CD4-positive, alpha-beta T cell (primary cell): ENCODE results near the gene PRKAR1B. TPM values are rescaled to one million over a fixed set of nuclear protein-coding genes. Genes with fewer than 3 reads are reported as not detected.

Source experiments
- ATAC-seq: fragments of 200-7000 bp; cut with Tn5 transposase; one replicate; pipeline ENCODE4 v1.10.0; 2022; ENCODE audit warnings: mild to moderate bottlenecking; ENCODE audit not compliant: poor library complexity
- CTCF ChIA-PET: fragments of 350-600 bp; sonication (Branson Sonifier 250); formaldehyde crosslinking; loops from one replicate; lab custom pipeline; 2021; ENCODE audit warnings: antibody characterized with exemption, inconsistent platforms; lab: Charles Lee
- POLR2A ChIA-PET: fragments of 350-600 bp; sonication (Branson Sonifier 250); formaldehyde crosslinking; loops from one replicate; lab custom pipeline; 2021; ENCODE audit warnings: antibody characterized with exemption, inconsistent platforms; lab: Charles Lee
- DNase-seq, 14 experiments: peaks; one replicate each; pipeline ENCODE4 v3.0.0-alpha.2; 2013 to 2020; ENCODE audit warnings: mixed read lengths in 2 of 14
- H3K27ac ChIP-seq, 2 donors: one replicate each; pipeline versions ENCODE4 v1.5.1 to v1.7.0; 2013; ENCODE audit warnings: low read length in 2 of 2, low read depth in 1 of 2, mild to moderate bottlenecking in 1 of 2
- H3K27me3 ChIP-seq, 2 experiments: 1 replicate in 1 of 2; 2 replicates in 1 of 2; pipeline versions ENCODE4 v1.6.1 to v1.7.0; 2013; ENCODE audit warnings: low read length in 2 of 2, control low read depth in 1 of 2, mild to moderate bottlenecking in 1 of 2, moderate library complexity in 1 of 2; ENCODE audit not compliant: insufficient read depth in 2 of 2, control insufficient read depth in 1 of 2
- H3K36me3 ChIP-seq: one replicate; pipeline ENCODE4 v1.6.1; 2013; ENCODE audit warnings: low read length, control low read depth; ENCODE audit not compliant: insufficient read depth
- H3K4me1 ChIP-seq: one replicate; pipeline ENCODE4 v1.6.1; 2013; ENCODE audit warnings: low read length, control low read depth; ENCODE audit not compliant: insufficient read depth
- H3K4me3 ChIP-seq: one replicate; pipeline ENCODE4 v1.5.1; 2013; ENCODE audit warnings: mild to moderate bottlenecking, low read length, moderate library complexity
- H3K9me3 ChIP-seq, 2 experiments: 1 replicate in 1 of 2; 2 replicates in 1 of 2; pipeline versions ENCODE4 v1.6.1 to v1.7.0; 2013; ENCODE audit warnings: low read length in 2 of 2, mild to moderate bottlenecking in 2 of 2, control low read depth in 1 of 2, moderate library complexity in 1 of 2; ENCODE audit not compliant: control insufficient read depth in 1 of 2, insufficient read depth in 1 of 2
- H3K27ac Mint-ChIP-seq: one replicate; pipeline ENCODE4 v1.8.0; 2020; ENCODE audit warnings: mixed read lengths
- H3K27me3 Mint-ChIP-seq: one replicate; pipeline ENCODE4 v1.8.0; 2021; ENCODE audit warnings: mixed read lengths
- H3K36me3 Mint-ChIP-seq: one replicate; pipeline ENCODE4 v1.8.0; 2021; ENCODE audit warnings: low read depth, mixed read lengths
- H3K4me1 Mint-ChIP-seq: one replicate; pipeline ENCODE4 v1.8.0; 2021; ENCODE audit warnings: low read depth, mixed read lengths
- H3K4me3 Mint-ChIP-seq: one replicate; pipeline ENCODE4 v1.8.0; 2020; ENCODE audit warnings: mild to moderate bottlenecking, mixed read lengths
- H3K9me3 Mint-ChIP-seq: one replicate; pipeline ENCODE4 v1.8.0; 2020; ENCODE audit warnings: mixed read lengths
- CTCF ChIP-seq: fragments of 200-600 bp; IDR thresholded peaks from one replicate; pipeline ENCODE4 v1.8.0; 2022; ENCODE audit warnings: antibody characterized with exemption, mild to moderate bottlenecking
- intact Hi-C, 2 experiments: fragments of 100-400 bp; cut with DNase I in 1 of 2; cut with micrococcal nuclease in 1 of 2; formaldehyde crosslinking; loops; one replicate each; pipeline versions ENCODE4 v1.15.1 to v1.9.0; 2023 to 2025; cut with DNase I, micrococcal nuclease
- total RNA-seq, 174 experiments: library from RNA in 2 of 174; stranded (reverse) in 2 of 174; gene quantifications; one replicate each; pipeline ENCODE4 v1.2.3 and lab custom pipeline; 2021 to 2026

Gene PRKAR1B
- total RNA-seq, 2 experiments from 2014 or later: 18.8 to 19.5 TPM

GRCh38 chr7:742791-743190, 15.7 kb upstream of the PRKAR1B start:
- Mint-ChIP-seq H3K27me3 (no peaks in the 10 kb centered on the region), H3K4me1 (peaks cover 5% of the 10 kb centered on the region), H3K4me3 (no peak overlapping the region), H3K27ac (no peak overlapping the region), H3K9me3 (no peaks in the 10 kb centered on the region), H3K36me3 (peaks cover 45% of the 10 kb centered on the region)
- Histone ChIP-seq H3K27ac (no peak overlapping the region), H3K4me1 (no peaks in the 10 kb centered on the region), H3K4me3 (no peak overlapping the region), H3K27me3 (no peaks in the 10 kb centered on the region), H3K9me3 (peaks cover 0 to 6% of the 10 kb centered on the region in 2 experiments), H3K36me3 (peaks cover 25% of the 10 kb centered on the region)
- CTCF ChIA-PET: no interaction called here
- no peak for DNase-seq
- intact Hi-C loops: no loop called here
- no peak for ATAC-seq
- POLR2A ChIA-PET: no interaction called here
- no peak for TF ChIP-seq CTCF

DNA sequence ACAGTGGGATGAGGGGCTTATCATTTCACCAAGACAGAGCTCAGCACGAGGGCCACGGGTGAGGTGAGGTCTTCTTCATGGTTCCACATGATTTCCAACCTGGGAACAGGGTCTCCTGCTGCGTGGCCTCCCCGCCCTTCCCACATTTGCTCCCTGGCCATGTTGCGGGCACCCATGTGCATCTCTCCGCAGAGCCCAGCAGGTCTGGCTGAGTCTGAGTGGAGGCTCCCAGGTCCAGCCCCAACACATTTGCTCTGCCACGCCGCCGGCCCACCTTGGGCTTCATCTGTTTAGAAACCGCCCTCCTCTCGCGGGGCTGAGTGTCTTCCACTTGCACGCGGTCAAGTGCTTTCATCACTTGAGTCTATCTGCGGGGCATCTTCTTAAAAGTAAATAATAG, 14.8 kb upstream of the PRKAR1B start:
- Histone ChIP-seq H3K4me1 (no peaks in the 10 kb centered on the region), H3K36me3 (peaks cover 25% of the 10 kb centered on the region), H3K27ac (no peak overlapping the region), H3K9me3 (peaks cover 0 to 6% of the 10 kb centered on the region in 2 experiments), H3K27me3 (no peaks in the 10 kb centered on the region), H3K4me3 (no peak overlapping the region)
- ChIA-PET CTCF (no interaction called here), POLR2A (no interaction called here)
- H3K4me1 Mint-ChIP-seq: peaks cover 12% of the 10 kb centered on the region
- TF ChIP-seq CTCF: no peak
- no peak for ATAC-seq
- no peaks in the 10 kb centered on the region for H3K27me3 Mint-ChIP-seq
- H3K4me3 Mint-ChIP-seq: no peak overlapping the region
- intact Hi-C loops: no loop called here
- H3K36me3 Mint-ChIP-seq: peaks cover 52% of the 10 kb centered on the region
- H3K27ac Mint-ChIP-seq: no peak overlapping the region
- DNase-seq: no peak
- H3K9me3 Mint-ChIP-seq: no peaks in the 10 kb centered on the region

DNA sequence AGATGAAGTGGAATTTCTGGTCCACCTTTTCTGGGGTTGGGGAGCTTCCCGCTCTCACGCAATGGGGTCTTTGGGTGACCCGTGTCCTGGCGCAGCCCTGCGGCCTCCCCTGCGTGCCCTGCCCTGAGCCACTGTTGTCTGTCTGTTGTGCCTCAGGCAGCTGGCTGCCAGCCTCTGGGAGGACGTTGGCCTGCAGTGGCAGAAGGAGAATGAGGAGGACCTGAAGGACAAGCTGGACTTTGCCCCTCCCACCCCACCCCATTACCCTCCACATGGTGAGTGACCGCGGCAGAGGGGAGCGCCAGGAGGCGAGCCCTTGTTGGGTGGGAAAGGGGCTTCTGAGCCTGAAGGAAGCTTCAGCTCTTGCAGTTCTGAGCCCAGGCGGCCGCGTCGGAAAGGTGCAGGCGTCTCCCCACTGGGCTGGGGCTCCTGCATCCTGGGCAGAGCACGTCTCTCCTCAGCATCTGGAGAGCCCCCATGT, 14.2 kb upstream of the PRKAR1B start:
- no peak overlapping the region for H3K4me3 ChIP-seq
- H3K9me3 ChIP-seq: peaks cover 0 to 6% of the 10 kb centered on the region in 2 experiments
- no peak overlapping the region for H3K27ac Mint-ChIP-seq
- DNase-seq: no peak
- H3K4me1 Mint-ChIP-seq: peaks cover 12% of the 10 kb centered on the region
- no peaks in the 10 kb centered on the region for H3K4me1 ChIP-seq
- CTCF ChIA-PET: no interaction called here
- no peaks in the 10 kb centered on the region for H3K27me3 Mint-ChIP-seq
- peaks cover 25% of the 10 kb centered on the region for H3K36me3 ChIP-seq
- intact Hi-C loops: no loop called here
- TF ChIP-seq CTCF: no peak
- peaks cover 52% of the 10 kb centered on the region for H3K36me3 Mint-ChIP-seq
- H3K27me3 ChIP-seq: no peaks in the 10 kb centered on the region
- H3K9me3 Mint-ChIP-seq: no peaks in the 10 kb centered on the region
- H3K4me3 Mint-ChIP-seq: no peak overlapping the region
- H3K27ac ChIP-seq: no peak overlapping the region
- POLR2A ChIA-PET: no interaction called here
- no peak for ATAC-seq
